ENCODE data around the gene LMBRD1. TPM values are rescaled to one million over a fixed set of nuclear protein-coding genes. Genes with fewer than 3 reads are reported as not detected.

The LMBRD1 gene
- total RNA-seq, 1 experiment from 2014 or later = 17.0 TPM

DNA sequence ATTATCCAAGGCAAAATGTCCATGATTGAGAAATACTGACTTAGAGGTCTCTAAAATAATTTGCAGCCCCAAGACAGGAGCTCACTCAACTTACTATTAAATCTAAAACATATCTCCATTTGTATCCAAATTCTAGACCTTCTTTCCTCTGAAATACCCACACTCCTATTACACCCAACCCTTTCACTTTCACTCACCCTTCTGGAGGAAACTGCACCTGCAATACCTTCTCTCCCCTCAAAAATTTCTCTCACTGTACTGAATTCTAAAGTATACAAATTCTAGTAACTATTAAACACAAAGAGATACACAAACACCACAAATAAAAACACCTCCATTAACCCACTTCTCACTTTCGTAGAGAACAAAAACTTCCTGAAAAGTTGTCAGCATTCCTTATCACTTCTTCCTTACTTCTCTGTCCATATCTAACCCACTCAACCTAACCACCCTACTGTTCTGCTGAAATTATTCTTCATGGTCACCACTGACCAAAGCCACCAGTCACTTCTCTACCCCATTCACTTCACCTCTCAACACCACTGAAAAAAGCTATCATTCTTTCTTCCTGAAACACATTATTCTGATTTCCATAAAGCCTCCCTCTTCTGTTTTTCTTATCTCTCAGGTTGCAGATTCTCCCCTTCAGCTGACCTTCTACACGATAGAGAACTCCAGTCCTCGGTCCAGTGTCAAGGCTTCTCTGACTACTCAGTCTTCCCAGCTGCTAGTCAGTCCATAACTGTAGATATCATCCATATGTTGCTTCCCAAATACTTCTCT is 12.0 kb downstream of the LMBRD1 start:
- Histone ChIP-seq H2AK5ac (ENCODE audit: insufficient read length, low read length) (no peak overlapping the region), H3K4ac (ENCODE audit: low read depth, low read length) (no peak overlapping the region), H3T11ph (ENCODE audit: low read length) (no peak overlapping the region), H3K18ac (ENCODE audit: insufficient read length, low read depth, low read length) (no peak overlapping the region), H3K14ac (ENCODE audit: insufficient read depth, low read length) (no peak overlapping the region), H2AFZ (ENCODE audit: low read length) (no peak overlapping the region), H2BK12ac (ENCODE audit: insufficient read length, low read depth, low read length) (no peak overlapping the region), H3K56ac (ENCODE audit: insufficient read length, low read depth, low read length) (no peak overlapping the region), H3K9ac (ENCODE audit: extremely low read depth, insufficient read length, low read length) (no peak overlapping the region), H3K23ac (ENCODE audit: insufficient read length, low read depth, low read length) (no peak overlapping the region), H2BK120ac (ENCODE audit: low read depth, low read length, poor library complexity, severe bottlenecking) (no peak overlapping the region), H2BK20ac (ENCODE audit: low read depth, low read length, poor library complexity, severe bottlenecking) (no peak overlapping the region), H3K9me3 (ENCODE audit: control insufficient read depth, low read depth, low read length) (no peaks in the 10 kb centered on the region), H2BK5ac (ENCODE audit: insufficient read length, low read length) (no peak overlapping the region), H4K20me1 (ENCODE audit: control insufficient read depth, insufficient read depth, insufficient read length) (no peaks in the 10 kb centered on the region), H4K8ac (replicated peaks; ENCODE audit: insufficient read length, low read depth, low read length) (no peak overlapping the region), H3K23me2 (ENCODE audit: insufficient read length, low read depth, low read length, poor library complexity, severe bottlenecking) (no peaks in the 10 kb centered on the region), H4K91ac (ENCODE audit: insufficient read length, low read depth, low read length) (no peak overlapping the region), H3K4me1 (ENCODE audit: insufficient read depth, low read length) (no peaks in the 10 kb centered on the region), H3K27me3 (ENCODE audit: insufficient read depth, low read length) (no peaks in the 10 kb centered on the region), H4K5ac (ENCODE audit: insufficient read length, low read depth, low read length) (no peak overlapping the region), H2BK15ac (ENCODE audit: low read depth, low read length) (no peak overlapping the region), H3K4me2 (ENCODE audit: insufficient read depth, insufficient read length, low read length) (no peak overlapping the region), H3K79me2 (ENCODE audit: insufficient read depth, low read length) (peaks cover 2% of the 10 kb centered on the region; the same call in 1 of the 2 replicates), H3K27ac (ENCODE audit: insufficient read length, low read depth, low read length) (no peak overlapping the region), H3K79me1 (ENCODE audit: insufficient read depth, low read depth, low read length, poor library complexity, severe bottlenecking) (peaks cover 3% of the 10 kb centered on the region)
- DNase-seq = no peak
- Mint-ChIP-seq H3K4me1 (peaks cover 4 to 8% of the 10 kb centered on the region in 2 experiments; a peak in 3 of 4 replicates), H3K4me3 (no peak overlapping the region), H3K27me3 (ENCODE audit: low read depth) (no peaks in the 10 kb centered on the region), H3K27ac (no peak overlapping the region; a peak in 1 of 7 replicates), H3K9me3 (no peaks in the 10 kb centered on the region), H3K36me3 (ENCODE audit: insufficient read depth in 1 of 3, low read depth in 3 of 3) (peaks cover 2 to 11% (median 8%) of the 10 kb centered on the region in 3 experiments; a peak in 5 of 7 replicates)
- TF ChIP-seq, protein P1, sequence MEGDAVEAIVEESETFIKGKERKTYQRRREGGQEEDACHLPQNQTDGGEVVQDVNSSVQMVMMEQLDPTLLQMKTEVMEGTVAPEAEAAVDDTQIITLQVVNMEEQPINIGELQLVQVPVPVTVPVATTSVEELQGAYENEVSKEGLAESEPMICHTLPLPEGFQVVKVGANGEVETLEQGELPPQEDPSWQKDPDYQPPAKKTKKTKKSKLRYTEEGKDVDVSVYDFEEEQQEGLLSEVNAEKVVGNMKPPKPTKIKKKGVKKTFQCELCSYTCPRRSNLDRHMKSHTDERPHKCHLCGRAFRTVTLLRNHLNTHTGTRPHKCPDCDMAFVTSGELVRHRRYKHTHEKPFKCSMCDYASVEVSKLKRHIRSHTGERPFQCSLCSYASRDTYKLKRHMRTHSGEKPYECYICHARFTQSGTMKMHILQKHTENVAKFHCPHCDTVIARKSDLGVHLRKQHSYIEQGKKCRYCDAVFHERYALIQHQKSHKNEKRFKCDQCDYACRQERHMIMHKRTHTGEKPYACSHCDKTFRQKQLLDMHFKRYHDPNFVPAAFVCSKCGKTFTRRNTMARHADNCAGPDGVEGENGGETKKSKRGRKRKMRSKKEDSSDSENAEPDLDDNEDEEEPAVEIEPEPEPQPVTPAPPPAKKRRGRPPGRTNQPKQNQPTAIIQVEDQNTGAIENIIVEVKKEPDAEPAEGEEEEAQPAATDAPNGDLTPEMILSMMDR (conservative IDR thresholded peaks at IDR 0.05) = no peak
- 100% methylated on average over 1 of the region's 3 CpGs for WGBS (ENCODE audit: extremely low coverage, insufficient read length, low lambda C conversion rate)

Measured in H9 (cell line).